Smooth muscle cell of the brain vasculature (primary cell): ENCODE results near the gene ETFRF1.

Experiments
- DNase-seq: peaks from one replicate; pipeline ENCODE4 v3.0.0-alpha.2; 2012; ENCODE audit warnings: low read depth, low spot score

Gene ETFRF1, protein sequence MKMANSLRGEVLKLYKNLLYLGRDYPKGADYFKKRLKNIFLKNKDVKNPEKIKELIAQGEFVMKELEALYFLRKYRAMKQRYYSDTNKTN

DNA sequence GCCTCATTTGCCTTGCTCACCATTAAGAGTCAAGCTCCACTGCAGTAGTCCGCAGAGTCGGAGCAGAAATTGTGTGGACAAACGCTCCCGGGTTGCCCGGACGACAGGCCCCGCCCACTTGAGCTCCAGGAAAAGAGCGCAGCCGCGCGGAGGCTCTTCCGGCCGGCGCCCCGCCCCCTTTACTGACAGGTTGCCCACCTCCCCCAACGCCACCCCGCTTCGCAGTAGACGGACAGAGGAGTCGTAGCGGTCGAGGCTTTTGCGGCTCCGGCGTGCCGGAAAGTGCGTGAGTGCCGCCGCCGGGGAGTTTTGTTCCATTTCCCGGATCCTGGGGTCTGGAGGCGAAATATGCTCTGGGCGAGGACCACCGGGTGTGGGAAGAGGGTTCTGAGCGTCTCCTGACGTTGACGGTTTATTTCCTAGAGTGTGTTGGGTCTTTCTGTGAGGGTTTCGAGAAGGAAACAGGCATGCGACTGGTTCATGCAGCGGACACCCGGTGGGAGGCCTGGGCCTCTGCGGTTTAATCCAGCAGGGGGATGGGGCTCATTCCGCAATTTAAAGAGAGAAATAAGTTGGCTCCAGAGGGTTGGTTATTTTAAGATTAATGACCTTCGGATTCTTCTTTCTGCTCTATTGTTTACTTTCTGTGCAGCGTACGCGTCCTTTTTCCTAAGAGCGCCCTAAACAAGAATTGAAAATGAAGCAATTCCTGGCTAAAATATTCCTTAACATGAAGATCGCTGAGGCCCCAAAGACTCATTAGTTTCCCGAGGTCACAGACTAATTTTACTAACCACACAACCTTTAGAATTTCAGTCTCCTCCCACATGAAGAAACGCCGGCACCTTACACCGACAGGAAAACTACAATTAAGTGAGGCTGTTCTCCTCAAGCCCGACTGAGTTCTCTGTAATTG, at the start of gene ETFRF1, which contains the start of gene DNAI7:
TSS of gene ETFRF1 (plus strand) at position 182 of the 916 bp plus-strand sequence. CDS start 8,720 bp downstream, outside the sequence.
TSS of gene DNAI7 (minus strand) at position 105 of the 916 bp plus-strand sequence. CDS start at position 23, 82 bp downstream.
- DNase-seq: peak; percentile 85

GRCh38 chr12:25146686-25147085, 48.4 kb upstream of the ETFRF1 start:
- no peak for DNase-seq

DNA sequence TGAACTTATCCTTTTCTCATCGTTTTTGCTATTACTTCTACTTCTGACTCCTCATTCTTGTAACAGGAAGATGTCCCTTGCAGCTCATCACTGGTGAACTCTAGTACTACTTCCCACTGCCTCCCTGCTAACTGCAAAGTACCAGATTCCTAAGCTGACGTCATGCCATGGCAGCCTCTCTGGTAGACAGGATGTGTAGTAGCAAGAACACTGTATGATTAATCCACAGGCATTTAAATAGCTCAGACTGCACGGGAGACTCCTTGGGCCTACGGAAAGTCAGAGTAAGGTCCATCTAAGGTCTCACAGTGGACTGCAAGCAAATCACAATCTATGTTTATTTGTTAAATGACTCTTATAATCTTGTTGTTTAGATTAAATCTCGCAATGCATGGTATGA, 43.6 kb upstream of the ETFRF1 start:
- peak; percentile 90 for DNase-seq

DNA sequence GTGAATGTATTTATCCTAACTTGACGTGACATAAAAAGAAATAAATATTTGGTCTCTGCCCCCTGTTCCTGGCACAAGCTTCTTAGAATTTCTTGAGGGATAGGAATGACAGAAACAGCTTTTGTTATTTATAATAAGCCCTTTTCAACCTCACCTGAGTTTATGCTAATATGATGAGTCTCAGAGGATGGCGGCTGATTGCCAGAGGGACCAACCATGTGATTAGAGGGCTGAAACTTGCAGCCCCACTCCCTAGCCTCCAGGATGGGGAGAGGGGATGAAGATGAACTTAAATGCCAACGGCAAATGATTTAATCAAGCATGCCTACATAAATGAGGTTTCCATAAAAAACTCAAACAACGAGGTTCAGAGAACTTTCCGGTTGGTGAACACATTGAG, 43.0 kb upstream of the ETFRF1 start:
- no peak for DNase-seq

DNA sequence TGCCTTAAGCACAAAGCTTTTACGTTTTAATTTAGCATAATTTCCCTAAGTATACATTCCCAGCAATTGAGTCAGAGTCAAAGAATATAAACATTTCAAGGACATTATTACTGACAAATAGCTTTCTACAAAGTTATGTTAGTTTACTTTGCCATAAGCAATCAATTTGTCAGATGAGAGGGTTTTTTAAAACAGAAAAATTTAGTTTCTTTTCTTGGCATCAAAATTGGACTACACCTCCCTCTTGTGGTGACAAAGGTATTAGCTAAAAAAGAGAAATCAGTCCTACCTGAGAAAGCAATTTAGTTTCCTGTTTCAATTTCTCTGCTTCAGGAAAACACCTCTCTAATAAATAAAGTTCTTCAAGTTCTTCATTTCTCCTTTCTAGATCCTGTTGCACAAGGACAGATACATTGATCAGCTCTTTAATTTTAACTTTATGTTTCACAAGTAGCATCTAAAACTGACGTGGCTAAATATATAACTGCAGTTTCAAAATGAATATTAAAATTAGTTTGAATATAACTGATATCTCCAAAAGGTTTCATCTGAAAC, 39.9 kb upstream of the ETFRF1 start:
- peak; percentile 17 for DNase-seq

- no peak for DNase-seq
Measured at GRCh38 chr12:25156061-25156460, 39.0 kb upstream of the ETFRF1 start.

GRCh38 chr12:25162866-25163265, 32.2 kb upstream of the ETFRF1 start:
- DNase-seq: no peak

DNA sequence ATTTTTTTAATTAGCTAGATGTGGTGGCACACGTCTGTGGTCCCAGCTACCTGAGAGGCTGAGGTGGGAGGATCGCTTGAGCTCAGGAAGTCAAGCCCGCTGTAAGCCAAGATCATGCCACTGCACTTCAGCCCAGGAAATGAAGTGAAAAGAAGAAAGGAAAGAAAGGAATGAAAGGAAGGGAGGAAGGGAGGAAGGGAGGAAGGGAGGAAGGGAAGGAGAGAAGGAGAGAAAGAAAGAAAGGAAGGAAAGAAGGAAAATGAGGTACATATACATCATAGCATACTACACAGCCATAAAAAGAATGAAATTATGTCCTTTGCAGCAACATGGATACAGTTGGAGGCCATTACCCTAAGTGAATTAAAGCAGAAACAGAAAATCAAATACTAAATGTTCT, 12.3 kb upstream of the ETFRF1 start:
- DNase-seq: no peak

- DNase-seq: no peak
Measured at GRCh38 chr12:25184132-25184531, 10.9 kb upstream of the ETFRF1 start.

DNA sequence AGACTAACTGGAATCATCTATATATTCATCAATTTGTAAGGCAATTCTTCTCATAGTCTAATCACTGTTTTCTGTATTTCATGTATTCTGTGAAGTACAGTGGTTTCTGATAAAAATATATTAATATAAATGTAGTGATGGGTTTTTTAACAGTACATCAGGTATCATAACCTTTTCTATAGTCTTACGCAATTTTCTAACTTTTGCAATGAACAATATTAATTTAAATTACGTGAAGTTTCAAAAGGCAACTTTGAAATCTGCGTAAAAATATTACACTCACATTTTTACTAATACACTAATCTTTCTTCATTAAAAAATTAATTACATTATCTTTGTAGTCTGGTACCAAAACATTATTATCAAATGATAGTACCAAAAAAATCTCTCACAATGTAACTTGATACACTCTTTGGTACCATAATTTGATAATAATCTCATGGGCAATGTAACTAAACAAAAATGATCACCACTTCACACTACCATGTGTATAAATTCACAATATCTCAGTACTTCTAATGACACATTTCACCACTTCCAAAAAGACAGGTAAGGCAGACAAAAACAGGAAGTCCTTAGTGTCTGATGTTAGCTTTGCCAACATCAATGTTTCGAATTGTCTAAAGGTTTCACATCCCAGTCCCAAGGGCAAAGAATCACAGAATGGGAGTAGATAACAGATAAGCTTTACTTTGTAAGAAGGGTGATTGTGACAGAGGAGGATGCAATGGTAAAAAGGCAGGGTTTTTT, 8.8 kb upstream of the ETFRF1 start:
- DNase-seq: no peak

DNA sequence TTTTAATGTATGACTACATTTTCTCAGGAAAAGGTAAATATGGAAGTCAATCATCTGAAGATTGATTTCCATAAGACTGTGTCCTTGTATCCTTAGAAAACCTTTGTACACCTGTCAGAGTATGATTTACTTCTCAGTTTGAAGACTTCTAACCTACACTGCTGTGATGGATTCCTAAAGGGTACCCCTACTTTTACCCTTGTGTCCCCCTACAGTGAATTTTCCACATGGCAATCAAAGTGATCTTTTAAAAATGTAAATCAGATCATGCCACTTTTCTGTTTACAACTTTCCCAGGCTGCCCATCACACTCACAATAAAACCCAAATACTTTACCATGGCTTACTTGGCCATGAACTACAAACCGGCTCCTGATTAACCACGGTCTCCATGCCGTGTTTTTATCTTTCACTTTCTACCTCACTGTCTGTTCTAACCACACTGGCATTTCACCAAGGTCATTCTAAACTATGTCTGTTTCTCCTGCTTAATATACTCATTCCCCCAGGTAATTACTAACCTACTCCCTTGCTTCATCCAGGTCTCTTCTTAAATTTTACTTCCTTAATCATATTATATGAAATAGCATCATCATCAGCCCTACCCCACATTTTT, 8.1 kb upstream of the ETFRF1 start:
- DNase-seq: no peak

GRCh38 chr12:25187781-25188180, 7.3 kb upstream of the ETFRF1 start:
- peak; percentile 70 for DNase-seq

DNA sequence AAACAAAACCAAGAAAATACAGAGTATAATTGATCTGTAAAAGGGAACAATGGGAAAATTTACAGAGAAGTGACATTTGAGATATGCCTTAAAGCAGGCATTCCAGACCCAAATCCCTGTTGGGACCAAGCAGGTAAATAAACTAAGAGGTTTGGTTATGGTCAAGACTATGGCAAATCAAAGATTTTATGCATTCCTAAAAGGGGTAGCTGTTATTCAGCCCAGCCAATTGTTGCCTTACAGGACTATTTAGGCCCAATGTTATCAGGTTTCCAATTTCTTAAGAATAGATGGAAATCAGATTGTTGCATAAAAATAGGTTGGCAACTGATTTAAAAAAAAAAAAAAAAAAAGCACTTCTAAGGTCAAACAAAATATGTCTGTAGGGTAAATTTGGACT, 5.4 kb upstream of the ETFRF1 start:
- DNase-seq: no peak

DNA sequence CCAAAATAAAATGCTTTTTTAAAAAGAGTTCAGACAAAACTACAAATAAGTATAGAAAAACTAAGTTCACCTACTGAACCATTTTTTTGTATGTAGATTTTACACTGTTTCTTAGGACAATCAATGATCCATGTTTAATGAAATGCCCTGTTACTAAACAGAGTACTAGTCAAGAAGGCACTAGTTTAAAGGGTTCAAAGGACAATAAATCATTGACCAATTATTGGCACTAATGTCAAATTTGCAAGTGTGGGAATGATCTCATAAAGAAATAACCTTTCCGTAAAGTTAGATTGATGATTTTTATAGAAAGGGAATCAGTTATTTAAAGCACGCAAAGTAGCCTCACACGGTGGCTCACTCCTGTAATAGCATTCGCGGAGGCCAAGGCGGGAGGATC, 4.2 kb upstream of the ETFRF1 start:
- DNase-seq: no peak

GRCh38 chr12:25194214-25194613, 823 bp upstream of the ETFRF1 start:
- no peak for DNase-seq

- DNase-seq: no peak
Measured at GRCh38 chr12:25194722-25195055, 348 bp upstream of the ETFRF1 start.

DNA sequence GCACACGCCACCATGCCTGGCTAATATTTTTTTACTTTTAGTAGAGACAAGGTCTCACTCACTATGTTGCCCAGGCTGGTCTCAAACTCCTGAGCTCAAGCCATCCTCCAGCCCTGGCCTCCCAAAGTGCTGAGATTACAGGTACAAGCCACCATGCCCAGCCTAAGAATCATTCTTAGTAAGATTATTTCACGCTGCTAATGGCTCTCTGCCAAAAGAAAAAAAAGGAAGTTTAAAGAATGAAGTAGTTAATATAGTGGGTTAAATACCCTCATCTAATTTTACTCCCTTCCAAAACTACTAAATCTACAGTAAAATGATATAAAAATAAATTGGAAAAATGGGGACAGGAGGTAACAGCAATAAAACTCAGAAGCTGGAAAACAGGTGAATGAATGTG, 2.6 kb downstream of the ETFRF1 start:
- no peak for DNase-seq

GRCh38 chr12:25200703-25201102, 5.7 kb downstream of the ETFRF1 start:
- no peak for DNase-seq

DNA sequence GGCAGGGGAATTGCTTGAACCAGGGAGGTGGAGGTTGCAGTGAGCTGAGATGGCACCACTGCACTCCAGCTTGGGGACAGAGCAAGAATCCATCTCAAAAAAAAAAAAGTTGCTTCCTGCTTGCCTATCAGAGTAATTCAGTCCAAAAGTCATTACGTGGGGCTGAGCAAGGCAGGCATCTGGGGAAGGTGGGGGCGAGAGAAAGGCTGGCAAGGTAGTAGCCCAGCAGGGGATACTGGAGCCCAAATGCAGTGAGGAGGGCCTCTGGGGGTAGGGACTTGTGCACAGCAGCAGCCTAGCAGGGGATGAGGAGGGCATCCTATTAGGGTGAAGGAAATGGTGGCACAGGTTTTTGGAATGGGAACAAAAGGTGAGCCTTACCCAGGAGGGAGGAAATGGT, 7.1 kb downstream of the ETFRF1 start:
- no peak for DNase-seq

DNA sequence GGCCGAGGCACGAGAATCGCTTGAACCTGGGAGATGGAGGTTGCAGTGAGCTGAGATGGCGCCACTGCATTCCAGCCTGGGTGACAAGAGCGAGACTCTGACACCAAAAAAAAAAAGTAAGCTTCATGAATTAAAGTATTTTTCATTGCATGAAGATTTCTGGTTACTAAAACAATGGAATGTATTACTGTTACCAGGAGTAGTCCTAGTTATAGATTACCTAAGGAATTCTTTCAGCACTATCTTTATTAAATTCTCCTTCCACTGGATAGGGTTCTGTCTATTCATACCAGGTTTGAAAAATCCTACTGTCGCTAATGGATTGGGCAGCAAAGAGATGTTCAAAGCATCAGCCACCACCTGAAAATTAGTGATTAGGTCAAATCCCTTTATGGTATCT, 12.4 kb downstream of the ETFRF1 start:
- DNase-seq: no peak

DNA sequence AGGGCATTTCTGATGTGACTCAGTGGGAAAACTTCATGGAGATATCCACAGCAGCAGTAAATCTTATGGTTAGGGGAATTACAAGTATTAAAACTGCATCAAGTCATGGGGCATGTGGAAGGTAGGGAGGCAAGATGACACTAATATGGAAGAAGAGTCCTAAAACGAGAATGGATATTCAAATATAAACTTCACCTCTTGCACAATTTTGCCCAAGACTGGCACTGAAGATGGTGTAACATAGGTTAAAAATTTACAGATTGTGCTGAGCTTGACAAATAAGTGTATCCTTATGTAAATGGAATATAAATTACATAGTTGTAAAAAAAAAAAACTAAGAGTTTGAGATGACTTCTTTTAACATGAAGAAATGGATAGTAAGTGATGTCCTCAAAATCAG, 12.8 kb downstream of the ETFRF1 start:
- DNase-seq: no peak

GRCh38 chr12:25208554-25208953, 13.5 kb downstream of the ETFRF1 start:
- DNase-seq: no peak
